HepG2 (cell line): ENCODE data around the gene EIF3A. TPM values are rescaled to one million over a fixed set of nuclear protein-coding genes. Genes with fewer than 3 reads are reported as not detected.

ENCODE experiments used
- ATAC-seq: fragments of 200-7000 bp; cut with Tn5 transposase; 3 replicates; pipeline ENCODE4 v1.9.1; 2020; ENCODE audit warnings: mild to moderate bottlenecking, moderate library complexity
- BruUV-seq: library from RNA; stranded (reverse); fragments of 400-500 nt; replicated peaks from 2 replicates; lab custom pipeline; 2021; lab: Mats Ljungman, UMichigan
- CTCF ChIA-PET: fragments of 300-600 bp; formaldehyde crosslinking; extraction: SDS; loops from one replicate; lab custom pipeline; 2021; ENCODE audit warnings: low total read pairs, inconsistent platforms, low intra/inter-chr PET ratio; lab: Yijun Ruan, JAX
- POLR2A ChIA-PET: fragments of 350-600 bp; sonication (Branson Sonifier 250); formaldehyde crosslinking; loops from one replicate; lab custom pipeline; 2020; ENCODE audit warnings: antibody characterized with exemption, inconsistent platforms; lab: Yijun Ruan, JAX
- DNase-seq: peaks from one replicate; pipeline ENCODE4 v3.0.0-alpha.2; 2015; ENCODE audit warnings: low spot score
- FAIRE-seq: peaks from 3 replicates; lab custom pipeline; 2011; peaks lifted over from hg19 to GRCh38; lab: Jason Lieb, UNC
- H2AFZ ChIP-seq: one replicate; pipeline ENCODE4 v1.6.1; 2011; ENCODE audit warnings: low read length, inconsistent platforms
- H3K27ac ChIP-seq: fragments of 300-600 bp; 3 replicates; pipeline ENCODE4 v1.8.0; 2011; ENCODE audit warnings: mixed run types, mild to moderate bottlenecking, mixed read lengths, low read length, inconsistent platforms; ENCODE audit not compliant: insufficient read depth; ENCODE audit errors: extremely low read length
- H3K27me3 ChIP-seq, 2 experiments: fragments of 200-600 bp in 1 of 2; 2 replicates in 1 of 2; 3 replicates in 1 of 2; pipeline versions ENCODE4 v1.6.0 to v1.8.0; 2011; ENCODE audit warnings: low read length in 2 of 2, mild to moderate bottlenecking in 2 of 2, moderate library complexity in 2 of 2, inconsistent platforms in 1 of 2; ENCODE audit not compliant: insufficient read depth in 2 of 2, control insufficient read depth in 1 of 2
- H3K36me3 ChIP-seq, 2 experiments: fragments of 200-600 bp in 1 of 2; replicated peaks in 1 of 2; 2 replicates in 1 of 2; 3 replicates in 1 of 2; pipeline versions ENCODE4 v1.5.1 to v1.8.0; 2011; ENCODE audit warnings: low read length in 2 of 2, inconsistent platforms in 1 of 2; ENCODE audit not compliant: insufficient read depth in 2 of 2, control insufficient read depth in 1 of 2
- H3K4me1 ChIP-seq: 2 replicates; pipeline ENCODE4 v1.5.1; 2012; ENCODE audit warnings: low read length, inconsistent platforms; ENCODE audit not compliant: insufficient read depth
- H3K4me2 ChIP-seq: 2 replicates; pipeline ENCODE4 v1.6.0; 2011; ENCODE audit warnings: low read depth, low read length, inconsistent platforms
- H3K4me3 ChIP-seq, 3 experiments: fragments of 200-600 bp in 1 of 3; sonication (generic), shearing (Covaris generic) in 1 of 3; replicated peaks in 1 of 3; 2 replicates each; pipeline ENCODE4 v1.5.1; 2011 to 2016; ENCODE audit warnings: low read length in 3 of 3, inconsistent platforms in 2 of 3, low read depth in 2 of 3, mild to moderate bottlenecking in 2 of 3, control low read depth in 1 of 3, mixed read lengths in 1 of 3; ENCODE audit not compliant: insufficient read depth in 1 of 3
- H3K79me2 ChIP-seq: one replicate; pipeline ENCODE4 v1.6.1; 2011; ENCODE audit warnings: low read length, inconsistent platforms; ENCODE audit not compliant: insufficient read depth
- H3K9ac ChIP-seq: 2 replicates; pipeline ENCODE4 v1.6.0; 2011; ENCODE audit warnings: mild to moderate bottlenecking, low read depth, low read length, inconsistent platforms; ENCODE audit not compliant: insufficient read depth
- H3K9me3 ChIP-seq: 2 replicates; pipeline ENCODE4 v1.5.1; 2012; ENCODE audit warnings: mild to moderate bottlenecking, low read length
- H4K20me1 ChIP-seq: 2 replicates; pipeline ENCODE4 v1.6.0; 2011; ENCODE audit warnings: inconsistent platforms, mild to moderate bottlenecking, low read length, moderate library complexity; ENCODE audit not compliant: insufficient read depth
- DZIP1 ChIP-seq: sonication (generic); formaldehyde crosslinking; IDR thresholded peaks from 2 replicates; pipeline ENCODE4 v1.5.0; 2020; ENCODE audit warnings: mild to moderate bottlenecking, missing genetic modification reagents
- GATA4 ChIP-seq: sonication (generic); IDR thresholded peaks from 2 replicates; pipeline ENCODE4 v1.6.1; 2016; ENCODE audit warnings: antibody characterized with exemption, low read depth, borderline replicate concordance
- GLI4 ChIP-seq: sonication (generic); formaldehyde crosslinking; IDR thresholded peaks from 2 replicates; pipeline ENCODE4 v1.5.1; 2020; ENCODE audit warnings: missing genetic modification reagents, mild to moderate bottlenecking, moderate library complexity, borderline replicate concordance
- GTF2F1 ChIP-seq: fragments of 150-350 bp; IDR thresholded peaks from 2 replicates; pipeline ENCODE4 v1.6.1; 2014; ENCODE audit warnings: low read length
- MXD1 ChIP-seq: sonication (generic); formaldehyde crosslinking; IDR thresholded peaks from 2 replicates; pipeline ENCODE4 v1.4.0; 2020; ENCODE audit warnings: mild to moderate bottlenecking, missing genetic modification reagents
- NFAT5 ChIP-seq: sonication (generic); formaldehyde crosslinking; IDR thresholded peaks from 2 replicates; pipeline ENCODE4 v1.4.0; 2020; ENCODE audit warnings: missing genetic modification reagents
- ZBTB7B ChIP-seq: sonication (generic); formaldehyde crosslinking; IDR thresholded peaks from 2 replicates; pipeline ENCODE4 v1.4.0; 2020; ENCODE audit warnings: missing genetic modification reagents
- ZFP37 ChIP-seq: sonication (generic); formaldehyde crosslinking; IDR thresholded peaks from 2 replicates; pipeline ENCODE4 v1.4.0; 2020; ENCODE audit warnings: missing genetic modification reagents, borderline replicate concordance
- WGBS: methylation state at CpG from one replicate; pipeline ENCODE4 v1.1.6; 2017; ENCODE audit warnings: low lambda C conversion rate; 5-methylcytosine and 5-hydroxymethylcytosine counted together
- in situ Hi-C: cut with HindIII; loops from 2 replicates; pipeline ENCODE4 v1.10.0; 2017; ENCODE audit warnings: low pct_unique_long_range_greater_than_20kb; ENCODE audit not compliant: extremely low pct_ligation_motif_present
- intact Hi-C: fragments of 100-400 bp; cut with micrococcal nuclease; formaldehyde crosslinking; loops from one replicate; pipeline ENCODE4 v1.10.0; 2022; ENCODE audit not compliant: unreplicated experiment
- polyA plus RNA-seq, 8 experiments: library from polyadenylated mRNA; depleted of rRNA in 3 of 8; stranded (reverse) in 7 of 8; unstranded in 1 of 8; fragments of >200 nt; fragmentation: Illumina TruSeq in 4 of 8; extraction: Trizol in 4 of 8; gene quantifications; 2 replicates each; pipeline versions ENCODE4 v1.2.1 to v1.2.3, GENCODE V29; 2011 to 2016; ENCODE audit warnings: low read depth in 4 of 8, missing spikeins in 1 of 8, mixed read lengths in 1 of 8; ENCODE audit not compliant: insufficient read depth in 1 of 8
- total RNA-seq, 5 experiments: library from RNA; depleted of rRNA; stranded (reverse); fragments of >200 nt; fragmentation: Illumina TruSeq; extraction: Trizol; gene quantifications; 2 replicates each; pipeline ENCODE4 v1.2.3, GENCODE V29; 2016; ENCODE audit warnings: low read depth in 1 of 5

EIF3A gene
- total and polyA plus RNA-seq, 2 of the 13 experiments (the other 11 are each of a cell fraction or from before 2014, with no cell fraction given), result 25.6 to 117 TPM

- TF ChIP-seq DZIP1 (CRISPR knock-in tag) (no peak), GLI4 (no peak)
Observed at GRCh38 chr10:119090968-119091367, 10.4 kb upstream of the EIF3A start (continued).

GRCh38 chr10:119090026-119090795 is 9.6 kb upstream of the EIF3A start:
- Histone ChIP-seq H3K4me3 (no peak overlapping the region), H3K4me1 (peaks cover 45% of the 10 kb centered on the region), H3K27me3 (no peaks in the 10 kb centered on the region; a peak in 2 of 5 replicates), H4K20me1 (no peaks in the 10 kb centered on the region), H3K27ac (no peak overlapping the region), H3K79me2 (no peaks in the 10 kb centered on the region), H3K4me2 (no peak overlapping the region), H3K9me3 (no peaks in the 10 kb centered on the region), H2AFZ (no peak overlapping the region), H3K9ac (no peak overlapping the region), H3K36me3 (no peaks in the 10 kb centered on the region)
- ATAC-seq (no peak), DNase-seq (no peak), FAIRE-seq (no peak)
- POLR2A ChIA-PET, result no interaction called here
- TF ChIP-seq NFAT5 (no peak), GATA4 (no peak), GTF2F1 (no peak), MXD1 (CRISPR knock-in tag) (no peak), ZFP37 (CRISPR knock-in tag) (no peak), ZBTB7B (CRISPR knock-in tag) (no peak)
- intact Hi-C loops (no loop called here), in situ Hi-C loops (no loop called here)
- 55% methylated on average over 11 of the region's 13 CpGs for WGBS
- no TSS peak for BruUV-seq
- CTCF ChIA-PET, result no interaction called here
